IMR-90 (cell line): ENCODE results near the gene MEST. TPM values are rescaled to one million over a fixed set of nuclear protein-coding genes. Genes with fewer than 3 reads are reported as not detected.

Source experiments
- ATAC-seq: fragments of 200-7000 bp; cut with Tn5 transposase; 2 replicates; pipeline ENCODE4 v1.9.1; 2020; ENCODE audit warnings: low read depth, mild to moderate bottlenecking, moderate library complexity
- BruUV-seq: library from RNA; stranded (reverse); fragments of 400-500 nt; replicated peaks from 2 replicates; lab custom pipeline; 2021; lab: Mats Ljungman, UMichigan
- CTCF ChIA-PET: fragments of 300-600 bp; formaldehyde crosslinking; extraction: SDS; loops from one replicate; lab custom pipeline; 2021; ENCODE audit warnings: antibody characterized with exemption; lab: Yijun Ruan, JAX
- POLR2A ChIA-PET: fragments of 300-600 bp; sonication (Branson Sonifier 250); formaldehyde crosslinking; loops from one replicate; lab custom pipeline; 2022; ENCODE audit warnings: antibody characterized with exemption; ENCODE audit not compliant: unreplicated experiment; lab: Charles Lee
- DNase-seq: peaks from one replicate; pipeline ENCODE4 v3.0.0; 2013
- H2AFZ ChIP-seq: replicated peaks from 2 replicates; pipeline ENCODE3; 2013; ENCODE audit warnings: low read length, mild to moderate bottlenecking; ENCODE audit not compliant: poor library complexity
- H2AK5ac ChIP-seq: 2 replicates; pipeline ENCODE4 v1.6.1; 2013; ENCODE audit warnings: low read depth, low read length, inconsistent platforms
- H2AK9ac ChIP-seq: replicated peaks from 2 replicates; pipeline ENCODE3; 2013; ENCODE audit warnings: mild to moderate bottlenecking, low read depth, low read length, moderate library complexity; ENCODE audit not compliant: poor library complexity
- H2BK120ac ChIP-seq: 2 replicates; pipeline ENCODE4 v1.6.1; 2013; ENCODE audit warnings: low read depth, low read length, inconsistent platforms
- H2BK15ac ChIP-seq: 3 replicates; pipeline ENCODE4 v1.6.1; 2013; ENCODE audit warnings: low read depth, low read length, inconsistent platforms
- H2BK20ac ChIP-seq: 2 replicates; pipeline ENCODE4 v1.6.1; 2013; ENCODE audit warnings: low read depth, mild to moderate bottlenecking, inconsistent platforms, low read length, moderate library complexity
- H2BK5ac ChIP-seq: 2 replicates; pipeline ENCODE4 v1.6.1; 2013; ENCODE audit warnings: mild to moderate bottlenecking, low read depth, low read length, inconsistent platforms; ENCODE audit not compliant: poor library complexity, severe bottlenecking
- H3K14ac ChIP-seq: replicated peaks from 2 replicates; pipeline ENCODE4 v1.6.1; 2013; ENCODE audit warnings: low read depth, low read length, inconsistent platforms
- H3K18ac ChIP-seq: 2 replicates; pipeline ENCODE4 v1.6.1; 2013; ENCODE audit warnings: low read depth, low read length, control low read depth
- H3K23ac ChIP-seq: 2 replicates; pipeline ENCODE4 v1.6.1; 2013; ENCODE audit warnings: low read depth, low read length, inconsistent platforms
- H3K27ac ChIP-seq: 2 replicates; pipeline ENCODE4 v1.5.1; 2013; ENCODE audit warnings: mild to moderate bottlenecking, control low read depth, low read length; ENCODE audit not compliant: insufficient read depth
- H3K27me3 ChIP-seq: 2 replicates; pipeline ENCODE4 v1.6.1; 2013; ENCODE audit warnings: low read length; ENCODE audit not compliant: control insufficient read depth, insufficient read depth
- H3K36me3 ChIP-seq: 2 replicates; pipeline ENCODE4 v1.6.1; 2013; ENCODE audit warnings: low read length, mixed read lengths; ENCODE audit not compliant: control insufficient read depth, insufficient read depth
- H3K4ac ChIP-seq: 2 replicates; pipeline ENCODE4 v1.6.1; 2013; ENCODE audit warnings: low read depth, low read length, inconsistent platforms
- H3K4me1 ChIP-seq: 2 replicates; pipeline ENCODE4 v1.6.1; 2013; ENCODE audit warnings: low read length, mixed read lengths; ENCODE audit not compliant: control insufficient read depth, insufficient read depth
- H3K4me2 ChIP-seq: 2 replicates; pipeline ENCODE4 v1.6.1; 2013; ENCODE audit warnings: low read depth, mild to moderate bottlenecking, control low read depth, low read length, moderate library complexity
- H3K4me3 ChIP-seq: 2 replicates; pipeline ENCODE4 v1.5.1; 2013; ENCODE audit warnings: low read depth, mild to moderate bottlenecking, control low read depth, low read length, moderate library complexity; ENCODE audit not compliant: insufficient read depth
- H3K56ac ChIP-seq: 2 replicates; pipeline ENCODE4 v1.6.1; 2013; ENCODE audit warnings: low read length, inconsistent platforms; ENCODE audit not compliant: insufficient read depth; ENCODE audit errors: extremely low read depth
- H3K79me1 ChIP-seq, 2 experiments: 2 replicates each; pipeline ENCODE4 v1.6.1; 2013; ENCODE audit warnings: low read length in 2 of 2, inconsistent platforms in 1 of 2, low read depth in 1 of 2
- H3K9ac ChIP-seq: 2 replicates; pipeline ENCODE4 v1.6.1; 2013; ENCODE audit warnings: low read depth, low read length, control low read depth
- H3K9me1 ChIP-seq: 2 replicates; pipeline ENCODE4 v1.6.1; 2013; ENCODE audit warnings: low read length, inconsistent platforms; ENCODE audit not compliant: insufficient read depth
- H3K9me3 ChIP-seq: 2 replicates; pipeline ENCODE4 v1.6.1; 2013; ENCODE audit warnings: low read length; ENCODE audit not compliant: control insufficient read depth, insufficient read depth
- H4K20me1 ChIP-seq: 2 replicates; pipeline ENCODE4 v1.6.1; 2013; ENCODE audit warnings: low read length, inconsistent platforms; ENCODE audit not compliant: insufficient read depth
- H4K5ac ChIP-seq: 2 replicates; pipeline ENCODE4 v1.6.1; 2013; ENCODE audit warnings: mild to moderate bottlenecking, low read depth, low read length, control low read depth
- H4K8ac ChIP-seq, 2 experiments: 2 replicates each; pipeline ENCODE4 v1.6.1; 2013; ENCODE audit warnings: low read depth in 2 of 2, low read length in 2 of 2, control low read depth in 1 of 2, inconsistent platforms in 1 of 2
- H4K91ac ChIP-seq: 2 replicates; pipeline ENCODE4 v1.6.1; 2013; ENCODE audit warnings: low read depth, low read length, inconsistent platforms; ENCODE audit not compliant: insufficient read depth
- CHD1 ChIP-seq: IDR thresholded peaks from 2 replicates; pipeline ENCODE4 v1.6.1; 2012; ENCODE audit warnings: low read depth, low read length, improper control_type of control experiment
- NFE2L2 ChIP-seq: fragments of 150-350 bp; IDR thresholded peaks from 2 replicates; pipeline ENCODE4 v1.6.1; 2016; ENCODE audit warnings: low read depth, mild to moderate bottlenecking, low read length
- RCOR1 ChIP-seq: IDR thresholded peaks from 2 replicates; pipeline ENCODE4 v1.6.1; 2012; ENCODE audit warnings: mild to moderate bottlenecking, low read length, improper control_type of control experiment; ENCODE audit not compliant: insufficient replicate concordance
- RFX5 ChIP-seq: IDR thresholded peaks from 2 replicates; pipeline ENCODE4 v1.8.0; 2012; ENCODE audit warnings: low read depth, mild to moderate bottlenecking, low read length, moderate library complexity
- WGBS, 2 experiments: methylation state at CpG; one replicate each; pipeline versions ENCODE4 v1.1.5 to v1.1.7; 2013; ENCODE audit warnings: missing lambda C conversion rate in 2 of 2; ENCODE audit not compliant: insufficient read length in 1 of 2; ENCODE audit errors: extremely low coverage in 2 of 2; 5-methylcytosine and 5-hydroxymethylcytosine counted together
- dilution Hi-C: fragments of 300-500 bp; cut with HindIII; formaldehyde crosslinking; loops from one replicate; pipeline ENCODE4 v1.14.3; 2018; ENCODE audit warnings: low sequenced_read_pairs; ENCODE audit not compliant: unreplicated experiment
- in situ Hi-C: fragments of 300-500 bp; cut with MboI; formaldehyde crosslinking; loops from 3 replicates; pipeline ENCODE4 v1.14.3; 2019; ENCODE audit warnings: low sequenced_read_pairs, inconsistent platforms, mixed read lengths
- intact Hi-C: fragments of 100-400 bp; cut with micrococcal nuclease; formaldehyde crosslinking; loops from 2 replicates; pipeline ENCODE4 v1.10.0; 2022
- polyA plus RNA-seq, 3 experiments: library from polyadenylated mRNA; depleted of rRNA; stranded (reverse); fragments of >200 nt; gene quantifications; 2 replicates each; pipeline ENCODE4 v1.2.3, GENCODE V29; 2012; ENCODE audit warnings: low replicate concordance in 1 of 3
- total RNA-seq: library from RNA; depleted of rRNA; stranded (reverse); fragments of >200 nt; gene quantifications from 2 replicates; pipeline ENCODE4 v1.2.3, GENCODE V29; 2012
- TF ChIP-seq, protein P1 (sequence below): fragments of 150-350 bp; IDR thresholded peaks from 2 replicates; pipeline ENCODE4 v1.6.1; 2016; ENCODE audit warnings: low read depth, mild to moderate bottlenecking, low read length, moderate library complexity, borderline replicate concordance

The MEST gene
- total and polyA plus RNA-seq, 2 of the 4 experiments (the other 2 are of a cell fraction), result 219 to 317 TPM

DNA sequence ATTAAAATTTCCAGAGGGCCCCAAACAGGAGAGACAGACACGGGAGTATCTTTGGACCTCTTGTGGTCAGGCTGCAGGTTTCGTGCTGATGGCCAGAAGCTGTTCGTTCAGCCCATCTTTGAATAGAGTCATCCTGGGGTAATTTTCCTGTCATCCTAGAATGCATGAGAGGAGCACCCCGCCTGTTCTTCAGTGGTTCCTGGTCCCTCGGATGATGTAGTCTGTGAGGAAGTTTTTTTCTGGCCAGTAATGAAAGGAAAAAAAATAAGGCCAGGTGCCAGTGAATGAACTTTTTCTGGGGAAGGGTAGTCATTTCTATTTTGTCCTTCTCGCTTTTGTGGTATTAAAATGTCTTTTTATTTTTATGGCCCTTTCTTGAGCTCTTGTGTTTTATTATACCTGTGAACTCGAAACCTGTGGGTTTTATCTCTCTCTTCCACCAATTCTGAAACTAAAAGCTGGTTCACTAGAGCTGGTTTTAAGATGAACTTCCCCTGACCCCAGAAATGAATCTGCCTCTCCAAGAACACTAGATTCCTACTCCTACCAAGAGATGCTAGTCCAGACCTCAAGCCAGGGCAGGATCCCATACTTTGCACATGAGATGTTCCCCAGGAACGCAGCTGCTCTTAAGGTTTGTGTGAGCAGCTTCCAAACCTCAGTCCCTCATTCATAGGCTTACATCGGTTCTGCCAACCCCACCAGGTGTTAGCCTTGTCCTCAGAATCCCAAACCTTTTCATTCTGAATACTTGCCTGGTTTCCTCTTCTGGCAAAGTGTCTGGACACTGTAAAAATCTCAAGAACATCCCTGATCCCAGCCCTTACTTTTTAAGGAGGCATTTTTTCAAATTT, 15.4 kb upstream of the MEST start:
- Histone ChIP-seq H3K27me3 (peaks cover 3% of the 10 kb centered on the region), H2AK5ac (no peak overlapping the region), H2BK5ac (no peak overlapping the region), H3K9me1 (no peaks in the 10 kb centered on the region), H3K4me1 (no peaks in the 10 kb centered on the region), H2BK120ac (no peak overlapping the region), H2AFZ (no peak overlapping the region), H4K20me1 (no peaks in the 10 kb centered on the region), H3K9me3 (peaks cover 4% of the 10 kb centered on the region), H3K4me3 (no peak overlapping the region), H3K56ac (no peak overlapping the region), H3K23ac (no peak overlapping the region), H4K5ac (no peak overlapping the region), H4K8ac (no peak overlapping the region), H3K14ac (no peak overlapping the region), H3K27ac (no peak overlapping the region), H3K18ac (no peak overlapping the region), H3K4me2 (no peak overlapping the region), H2AK9ac (no peak overlapping the region), H2BK20ac (no peak overlapping the region), H2BK15ac (no peak overlapping the region), H3K4ac (no peak overlapping the region), H4K91ac (no peak overlapping the region), H3K9ac (no peak overlapping the region), H3K79me1 (no peaks in the 10 kb centered on the region), H3K36me3 (no peaks in the 10 kb centered on the region)
- BruUV-seq, result no TSS peak
- dilution Hi-C loops, result no loop called here
- TF ChIP-seq NFE2L2 (no peak), RCOR1 (no peak), RFX5 (no peak), CHD1 (no peak)
- TF ChIP-seq, protein P1, sequence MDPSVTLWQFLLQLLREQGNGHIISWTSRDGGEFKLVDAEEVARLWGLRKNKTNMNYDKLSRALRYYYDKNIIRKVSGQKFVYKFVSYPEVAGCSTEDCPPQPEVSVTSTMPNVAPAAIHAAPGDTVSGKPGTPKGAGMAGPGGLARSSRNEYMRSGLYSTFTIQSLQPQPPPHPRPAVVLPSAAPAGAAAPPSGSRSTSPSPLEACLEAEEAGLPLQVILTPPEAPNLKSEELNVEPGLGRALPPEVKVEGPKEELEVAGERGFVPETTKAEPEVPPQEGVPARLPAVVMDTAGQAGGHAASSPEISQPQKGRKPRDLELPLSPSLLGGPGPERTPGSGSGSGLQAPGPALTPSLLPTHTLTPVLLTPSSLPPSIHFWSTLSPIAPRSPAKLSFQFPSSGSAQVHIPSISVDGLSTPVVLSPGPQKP, result no peak
- in situ Hi-C loops, result no loop called here
- ATAC-seq (no peak), DNase-seq (peak; percentile 57)
- intact Hi-C loops, result no loop called here
- CTCF ChIA-PET, result interaction anchor here (0.6 to 1.0 kb wide), 2 partner anchors 9 to 802 kb away, joined by 3 read pairs; no protein-coding TSS in a partner anchor
- WGBS, 2 experiments, result 50% methylated on average over 2 of the region's 9 CpGs; no CpG with 5 or more reads in 1 of the 2 experiments
- POLR2A ChIA-PET, result no interaction called here
